Smooth muscle cell of the brain vasculature (primary cell): Measurements from ENCODE around the gene CENPN.

Experiments
- DNase-seq: peaks from one replicate; pipeline ENCODE4 v3.0.0-alpha.2; 2012; ENCODE audit warnings: low read depth, low spot score

The CENPN gene, protein sequence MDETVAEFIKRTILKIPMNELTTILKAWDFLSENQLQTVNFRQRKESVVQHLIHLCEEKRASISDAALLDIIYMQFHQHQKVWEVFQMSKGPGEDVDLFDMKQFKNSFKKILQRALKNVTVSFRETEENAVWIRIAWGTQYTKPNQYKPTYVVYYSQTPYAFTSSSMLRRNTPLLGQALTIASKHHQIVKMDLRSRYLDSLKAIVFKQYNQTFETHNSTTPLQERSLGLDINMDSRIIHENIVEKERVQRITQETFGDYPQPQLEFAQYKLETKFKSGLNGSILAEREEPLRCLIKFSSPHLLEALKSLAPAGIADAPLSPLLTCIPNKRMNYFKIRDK

DNA sequence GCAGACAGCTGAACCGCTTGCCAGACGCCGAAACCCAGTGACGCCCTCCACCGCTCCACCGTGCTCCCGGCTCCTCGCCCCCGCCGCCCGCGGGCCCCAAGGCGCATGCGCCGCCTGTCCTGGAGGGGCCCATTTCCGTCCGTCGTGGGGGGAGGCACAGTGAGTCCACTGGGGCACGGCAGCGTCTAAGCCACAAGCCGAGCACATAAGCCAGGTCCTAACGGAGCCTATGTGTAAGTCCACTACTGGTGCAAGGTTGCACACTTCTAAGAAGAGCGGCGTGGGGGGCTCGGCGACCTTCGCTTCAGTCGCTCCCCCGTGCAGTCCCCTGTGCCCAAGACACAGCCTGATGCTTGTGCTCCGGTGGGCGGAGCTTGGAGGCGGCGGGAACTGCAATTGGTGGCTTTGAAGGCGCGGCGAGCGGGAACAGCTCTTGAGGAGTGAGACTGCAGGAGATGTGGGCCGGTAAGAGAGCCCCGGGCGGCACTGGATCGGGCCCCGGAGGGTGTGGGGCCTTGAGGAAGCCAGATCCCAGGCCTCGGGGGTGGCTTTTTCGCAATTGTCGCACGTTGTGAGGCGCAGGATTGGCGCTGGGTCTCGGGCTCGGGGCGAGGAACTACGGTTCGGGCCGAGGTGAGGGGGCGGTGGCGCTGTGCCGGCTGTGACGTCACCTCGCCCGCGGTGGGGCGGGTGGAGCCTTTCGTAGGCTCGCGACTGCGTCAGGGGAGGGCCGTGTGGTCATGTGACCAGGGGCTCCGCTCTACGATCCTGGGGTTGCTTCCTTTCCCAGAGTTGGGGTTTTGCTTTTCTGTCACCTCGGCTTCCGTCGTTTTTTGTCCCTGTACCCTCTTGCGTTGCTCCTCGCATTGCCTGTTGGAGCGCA lies at the start of gene CENPN, which contains the start of gene CMC2:
TSS of gene CENPN (plus strand) at position 402 of the 883 bp plus-strand sequence. CDS start 4,726 bp downstream, outside the sequence.
TSS of gene CMC2 (minus strand) at position 73 of the 883 bp plus-strand sequence. CDS start 9,491 bp downstream, outside the sequence.
- peak; percentile 99 for DNase-seq

DNA sequence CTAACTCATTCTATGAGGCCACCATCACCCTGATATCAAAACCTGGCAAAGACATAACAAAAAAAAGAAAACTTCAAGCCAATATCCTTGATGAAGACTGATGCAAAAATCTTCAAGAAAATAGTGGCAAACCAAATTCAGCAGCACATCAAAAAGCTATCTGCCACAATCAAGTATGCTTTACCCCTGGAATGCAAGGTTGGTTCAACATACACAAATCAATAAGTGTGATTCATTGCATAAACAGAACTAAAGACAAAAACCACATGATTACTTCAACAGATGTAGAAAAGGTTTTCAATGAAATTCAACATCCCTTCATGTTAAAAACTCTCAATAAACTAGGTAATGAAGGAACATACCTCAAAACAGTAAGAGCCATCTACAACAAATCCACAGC lies 48.7 kb upstream of the CENPN start:
- no peak for DNase-seq

DNA sequence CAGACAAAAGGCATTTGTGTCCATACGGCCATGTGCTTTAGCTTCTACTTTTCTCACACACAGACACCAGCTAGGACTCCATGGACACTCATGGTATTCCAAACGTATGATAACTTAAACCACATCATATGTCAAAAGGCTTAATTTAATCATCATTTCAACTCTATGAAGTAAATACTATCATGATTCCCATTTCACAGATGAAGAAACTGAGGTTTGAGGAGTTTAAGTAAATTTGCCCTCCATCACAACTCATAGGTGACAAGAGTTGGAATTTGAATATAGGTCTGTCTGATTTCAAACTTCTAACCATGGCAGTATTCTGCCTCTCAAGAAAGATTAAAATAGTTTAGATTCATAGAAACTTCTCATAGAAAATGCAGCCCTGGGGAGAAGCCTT lies 44.1 kb upstream of the CENPN start:
- DNase-seq: no peak

DNA sequence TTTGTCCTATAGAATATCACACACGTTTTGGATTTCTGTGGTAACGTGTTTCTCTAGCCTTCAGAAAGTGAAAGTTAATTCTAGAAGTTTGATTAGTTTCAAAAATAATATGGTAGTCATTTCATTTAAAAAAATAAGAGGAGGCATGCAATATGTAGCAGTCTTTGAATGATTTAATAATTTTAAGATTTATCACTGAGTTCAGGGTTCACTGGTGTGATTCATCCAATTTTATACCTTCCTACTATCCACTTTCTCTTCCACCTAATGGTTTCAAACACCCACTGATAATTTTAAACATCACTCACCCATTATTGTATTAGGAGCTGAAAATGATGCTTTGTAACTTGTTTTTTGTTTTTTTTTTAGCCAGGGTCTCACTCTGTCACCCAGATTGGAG lies 42.7 kb upstream of the CENPN start:
- no peak for DNase-seq

DNA sequence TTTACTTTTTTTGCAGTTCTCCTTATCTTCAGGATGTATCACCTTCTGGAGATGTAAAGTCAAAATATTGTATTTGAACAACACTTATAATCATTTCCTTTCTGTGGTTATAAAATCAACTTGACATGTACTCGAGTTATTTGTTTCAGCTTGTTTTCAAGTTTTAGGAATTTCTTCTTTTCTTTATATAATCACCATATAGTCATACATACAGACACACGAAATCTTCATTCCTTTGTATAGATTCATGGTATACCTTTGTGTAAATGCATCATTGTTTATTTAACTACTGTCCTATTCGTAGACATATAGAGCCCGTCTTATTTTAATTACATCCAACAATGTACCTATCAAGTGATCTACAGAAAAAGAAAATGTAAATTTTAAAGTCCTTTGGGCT lies 40.4 kb upstream of the CENPN start:
- no peak for DNase-seq

DNA sequence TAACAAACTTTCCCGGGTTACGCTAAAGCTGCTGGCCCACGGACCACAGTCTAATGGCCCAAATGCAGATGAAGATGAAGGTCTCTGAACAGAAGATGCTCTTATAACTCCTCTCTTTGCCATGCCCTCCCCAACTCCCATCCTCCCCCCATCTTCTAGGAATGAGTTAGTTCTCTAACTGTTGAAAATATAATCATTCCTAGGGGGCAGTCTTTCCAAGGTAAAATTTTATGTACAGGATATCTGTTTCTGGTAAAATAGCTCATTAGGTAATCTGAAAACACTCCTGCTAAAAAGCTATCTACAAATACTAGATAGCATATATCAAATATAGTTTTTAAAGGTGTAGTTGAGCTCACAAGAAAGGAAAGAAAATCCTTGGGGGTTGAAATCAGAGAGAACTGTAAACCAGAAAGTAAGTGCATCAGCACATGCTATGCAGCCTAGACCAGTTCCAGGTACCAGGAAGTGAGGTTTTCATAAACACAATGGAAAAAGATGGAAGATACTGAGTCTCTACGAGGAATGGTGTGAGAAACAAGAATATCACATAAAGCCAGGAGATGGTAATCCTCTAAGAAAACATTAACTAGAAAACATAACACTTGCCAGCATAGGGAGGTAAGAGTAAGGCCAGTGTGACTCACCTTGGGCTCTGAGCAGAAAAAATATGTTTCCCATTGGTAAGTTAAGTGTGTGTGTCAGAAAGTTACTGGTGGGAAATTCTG lies 38.5 kb upstream of the CENPN start:
- DNase-seq: no peak

DNA sequence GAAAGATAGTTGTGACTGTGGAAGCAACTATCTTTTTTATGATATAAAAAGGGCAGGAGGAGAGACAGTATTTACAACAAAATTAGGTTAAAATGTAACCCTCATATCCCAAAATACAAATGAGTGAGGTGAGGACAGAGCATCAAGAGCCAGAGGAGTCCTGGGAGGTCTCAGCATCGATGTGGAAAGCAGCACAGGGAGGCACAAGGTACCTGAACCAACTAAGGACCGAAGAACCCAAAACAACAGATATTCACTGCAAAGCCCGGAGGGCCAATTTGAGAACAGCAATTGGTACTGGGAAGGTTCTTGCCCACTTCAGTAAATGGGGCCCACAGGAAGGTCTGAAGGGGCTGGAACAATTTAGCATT lies 37.9 kb upstream of the CENPN start:
- DNase-seq: no peak

DNA sequence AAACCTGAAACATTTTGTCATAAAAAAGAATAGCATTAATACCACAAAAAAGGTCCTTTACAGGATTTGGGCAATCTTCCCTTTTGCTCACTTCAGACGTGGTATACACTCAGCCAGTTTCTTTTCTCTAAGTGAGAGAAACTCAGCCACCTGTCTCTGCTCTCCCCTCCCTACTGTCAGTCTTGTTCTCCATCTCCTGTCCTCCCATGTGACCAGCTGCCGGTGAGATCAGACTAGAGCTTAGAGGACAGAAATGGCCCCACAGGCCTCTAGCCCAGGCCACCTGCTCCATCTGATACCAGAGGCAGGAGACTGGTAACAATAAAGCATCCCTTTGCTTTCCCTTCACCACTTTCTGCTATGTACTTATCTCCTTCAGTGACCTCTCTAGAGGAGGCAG lies 35.2 kb upstream of the CENPN start:
- DNase-seq: no peak

DNA sequence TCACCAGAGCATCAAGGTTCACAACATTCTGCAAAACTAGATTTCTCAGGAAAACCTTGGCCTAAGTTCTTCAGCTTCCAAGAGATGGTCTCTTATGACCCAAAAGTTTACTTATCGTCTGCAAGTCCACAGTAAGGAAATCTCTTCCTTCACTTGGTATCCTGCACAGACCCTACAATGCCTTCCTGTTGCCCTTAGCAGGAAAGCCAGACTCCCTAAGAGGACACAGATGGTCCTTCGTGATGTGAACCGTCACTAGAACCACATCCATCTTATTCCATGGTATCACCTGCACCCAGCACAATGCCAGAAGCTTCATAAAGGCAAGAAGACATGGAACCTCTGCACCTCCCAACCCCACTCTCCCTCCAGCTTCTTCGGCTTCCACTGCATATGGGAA lies 34.4 kb upstream of the CENPN start:
- DNase-seq: no peak

DNA sequence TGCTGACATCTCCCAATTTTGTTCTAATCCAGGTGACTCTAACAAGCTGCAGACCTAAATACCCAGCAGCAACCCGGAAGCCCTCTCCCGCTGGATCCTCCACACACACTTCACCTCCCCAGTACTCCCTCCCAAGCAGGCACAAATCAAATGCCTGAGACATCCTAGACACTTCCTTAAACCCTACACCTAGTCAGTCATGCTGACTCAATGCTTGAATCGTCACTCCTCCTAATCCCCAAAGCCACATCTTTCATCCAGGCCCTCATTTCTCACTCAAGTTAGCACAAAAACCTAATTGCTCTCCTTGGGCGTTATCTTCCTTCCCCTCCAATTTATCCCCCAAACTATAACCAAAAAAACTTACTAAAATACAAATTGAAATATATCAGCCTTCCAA lies 33.0 kb upstream of the CENPN start:
- DNase-seq: no peak

DNA sequence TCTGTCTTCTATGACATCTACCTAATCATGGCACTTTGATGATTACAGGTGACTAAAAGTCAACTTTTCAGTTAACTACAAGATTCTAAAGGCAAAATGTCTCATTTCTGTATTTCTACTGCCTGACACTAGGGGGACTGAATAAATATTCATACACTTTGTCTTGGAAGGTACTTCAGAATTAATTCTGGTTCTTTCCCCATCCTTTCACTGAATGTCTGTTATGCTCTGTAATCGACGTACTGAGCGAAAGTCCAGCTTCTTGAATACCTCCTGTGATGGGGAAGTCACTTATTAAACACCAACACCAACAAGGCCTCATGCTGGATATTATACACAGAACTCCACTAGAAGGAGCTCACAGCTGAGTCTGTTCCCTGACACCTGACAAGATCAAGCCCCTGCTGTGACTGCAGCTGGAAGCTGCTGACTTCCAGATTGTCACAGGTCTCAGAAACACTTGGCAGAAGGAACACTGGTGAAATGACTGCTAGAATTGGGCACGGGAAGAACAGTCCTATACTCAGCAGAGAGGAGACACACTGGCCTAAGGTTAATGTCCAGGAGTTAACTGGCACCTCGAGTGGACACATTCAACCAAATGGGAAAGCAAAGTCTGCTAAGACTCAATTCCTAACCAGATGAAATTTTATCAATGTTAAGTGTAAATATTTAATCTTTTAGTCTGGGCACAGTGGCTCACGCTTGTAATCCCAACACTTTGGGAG lies 32.2 kb upstream of the CENPN start:
- no peak for DNase-seq

DNA sequence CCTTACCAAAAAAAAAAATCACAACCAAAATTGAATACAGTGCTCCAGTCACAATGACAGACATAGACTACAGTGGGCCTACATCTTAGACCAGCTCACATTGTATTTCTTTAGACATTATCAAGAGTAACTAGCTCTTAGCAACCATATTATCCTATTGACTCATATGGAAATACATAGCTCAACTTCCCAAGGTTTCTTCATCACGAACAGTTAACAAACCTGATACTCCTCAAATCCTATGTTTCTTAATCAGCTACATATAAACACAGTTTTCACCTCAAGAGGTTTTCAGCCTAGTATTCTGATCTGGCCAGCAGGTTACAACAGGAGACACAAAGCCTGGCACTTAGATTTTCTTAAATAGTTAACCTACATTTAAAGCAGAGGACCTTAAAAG lies 30.1 kb upstream of the CENPN start:
- no peak for DNase-seq

DNA sequence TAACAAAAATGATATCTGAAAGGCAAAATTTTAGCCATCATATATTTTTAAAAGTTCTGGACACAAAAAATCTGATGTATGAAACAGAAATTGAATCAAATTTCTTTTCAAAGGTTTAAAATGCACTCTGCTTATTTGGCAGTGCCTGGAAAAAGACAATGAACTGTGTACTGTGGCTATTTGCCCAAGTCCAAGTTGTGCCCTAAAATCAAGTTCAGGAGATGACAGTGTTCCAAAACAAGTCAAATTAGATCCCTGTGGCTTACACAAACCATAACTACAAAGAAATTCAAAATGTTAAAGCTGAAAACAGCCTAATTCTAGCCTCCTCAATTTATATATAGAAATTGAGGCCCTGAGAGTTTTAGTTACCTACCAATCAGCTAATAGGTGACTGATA lies 25.9 kb upstream of the CENPN start:
- no peak for DNase-seq

DNA sequence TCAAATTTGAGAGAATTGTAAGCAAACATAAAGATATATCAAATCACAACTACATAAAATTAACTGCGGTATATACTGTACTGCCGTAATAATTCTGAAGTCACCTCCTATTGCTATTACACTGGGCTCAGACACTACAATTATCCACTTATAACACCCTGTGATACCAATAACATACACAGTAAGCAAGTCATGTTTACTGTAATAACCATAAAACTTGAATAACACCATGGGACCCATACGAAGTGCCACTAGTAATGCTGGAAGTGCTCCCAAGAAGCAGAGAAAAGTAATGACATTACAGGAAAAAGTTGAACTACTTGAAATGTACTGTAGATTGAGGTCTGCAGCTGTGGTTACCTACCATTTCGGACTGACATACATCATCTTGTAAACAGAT lies 24.4 kb upstream of the CENPN start:
- DNase-seq: no peak

DNA sequence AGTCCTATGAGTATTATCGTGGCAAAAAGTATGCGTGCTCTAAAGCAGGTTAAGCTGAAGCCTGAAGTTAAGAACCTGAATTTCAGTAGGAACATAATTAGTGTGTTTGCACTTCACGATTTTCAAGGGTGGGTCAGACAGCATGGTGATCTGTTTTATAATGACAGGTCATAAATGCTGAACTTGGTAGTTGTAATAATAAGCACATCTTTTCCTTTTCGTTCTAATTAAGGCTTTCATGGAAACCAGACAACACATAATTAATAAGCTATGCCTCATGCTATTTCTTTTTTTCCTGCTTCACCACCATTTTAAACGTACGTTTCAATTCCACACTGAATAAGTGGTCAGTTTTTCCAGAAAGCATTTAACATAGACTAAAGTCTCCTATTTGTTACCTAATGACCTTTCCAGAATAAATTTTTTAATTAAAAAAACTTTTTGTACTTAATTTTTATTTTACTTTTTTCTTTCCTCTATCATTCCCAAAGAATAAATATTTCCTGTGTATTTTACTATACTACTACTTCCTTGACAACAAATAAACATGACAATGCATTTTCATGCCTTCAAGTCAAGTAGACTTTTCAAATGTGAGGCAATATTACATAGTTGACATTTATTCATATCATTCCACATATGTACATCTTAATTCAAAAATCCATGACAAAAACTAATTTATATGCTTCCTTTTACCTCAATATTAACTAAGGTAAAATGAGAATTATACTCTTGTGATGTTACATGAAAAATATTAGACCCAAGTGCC lies 22.7 kb upstream of the CENPN start:
- DNase-seq: no peak

DNA sequence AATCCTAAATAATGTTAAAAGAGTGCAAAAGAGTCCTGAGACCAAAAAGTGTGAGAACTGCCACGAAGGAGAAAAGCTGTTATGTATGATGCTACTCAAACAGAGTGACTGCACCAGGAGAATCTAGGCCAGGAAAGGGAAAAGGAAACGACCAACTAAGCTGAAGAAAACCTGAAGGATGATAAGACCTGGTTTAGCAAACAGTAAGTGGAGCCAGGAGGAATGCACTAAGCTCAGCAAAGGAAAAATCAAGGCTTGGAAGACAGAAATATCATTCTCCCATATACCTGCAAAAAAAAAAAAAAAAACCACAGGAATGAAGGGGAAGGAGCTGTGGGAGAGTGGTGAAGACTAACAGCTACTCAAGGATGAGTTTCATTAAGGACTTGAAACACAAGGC lies 21.4 kb upstream of the CENPN start:
- no peak for DNase-seq

DNA sequence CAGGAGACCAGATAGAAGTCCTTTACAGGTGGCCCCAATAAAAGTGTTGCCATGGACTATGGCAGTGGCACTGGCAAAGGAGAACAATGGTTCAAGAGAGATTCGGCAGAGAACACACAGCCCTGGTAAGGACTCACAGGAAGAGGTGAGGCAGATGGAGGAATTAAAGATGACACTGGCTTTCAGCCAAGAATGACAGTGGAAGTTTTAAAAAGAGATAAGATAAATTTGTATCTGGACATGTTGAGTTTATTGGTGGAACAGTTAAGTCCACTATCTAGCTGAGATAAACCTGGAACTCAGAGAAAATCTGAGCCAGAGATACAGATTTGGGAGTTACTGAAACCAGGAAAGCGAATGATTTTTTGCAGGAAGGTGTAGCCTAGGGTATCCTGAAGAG lies 20.5 kb upstream of the CENPN start:
- no peak for DNase-seq

DNA sequence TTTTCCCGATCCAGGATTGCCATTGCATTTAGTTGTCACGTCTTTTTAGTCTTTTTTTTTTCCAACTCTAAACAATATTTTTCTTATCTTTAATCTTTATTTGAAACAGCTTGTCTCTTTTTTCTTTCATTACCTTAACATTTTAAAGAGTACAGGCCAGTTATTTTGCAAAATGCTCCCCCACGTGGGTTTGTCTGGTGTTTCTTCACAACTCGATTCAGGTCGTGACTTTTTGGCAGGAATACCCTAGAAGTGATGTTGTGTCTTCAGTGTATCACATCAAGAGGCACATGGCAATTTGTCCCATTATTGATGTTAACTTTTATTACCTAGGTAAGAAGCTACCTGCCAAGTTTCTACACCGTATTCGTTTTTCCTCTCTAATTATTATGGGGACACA lies 18.3 kb upstream of the CENPN start:
- DNase-seq: no peak

DNA sequence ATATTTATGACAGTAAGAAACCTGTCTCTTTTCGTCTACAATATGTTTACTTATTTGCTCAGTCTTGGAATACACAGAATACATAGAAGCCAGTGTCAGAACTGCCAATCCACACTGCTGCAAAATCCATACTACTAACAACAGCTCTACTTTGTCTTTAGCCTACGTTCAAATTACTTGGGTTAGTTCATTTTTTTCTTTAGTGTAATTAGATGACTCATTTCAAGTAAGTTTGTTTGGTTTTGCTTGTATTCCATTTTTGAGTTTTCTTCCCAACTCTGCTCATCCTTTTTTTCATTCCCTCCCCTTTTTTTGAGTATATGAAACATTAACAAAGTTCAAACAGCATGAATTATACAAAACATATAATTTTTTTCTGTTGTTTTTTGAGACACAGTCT lies 17.2 kb upstream of the CENPN start:
- DNase-seq: no peak

DNA sequence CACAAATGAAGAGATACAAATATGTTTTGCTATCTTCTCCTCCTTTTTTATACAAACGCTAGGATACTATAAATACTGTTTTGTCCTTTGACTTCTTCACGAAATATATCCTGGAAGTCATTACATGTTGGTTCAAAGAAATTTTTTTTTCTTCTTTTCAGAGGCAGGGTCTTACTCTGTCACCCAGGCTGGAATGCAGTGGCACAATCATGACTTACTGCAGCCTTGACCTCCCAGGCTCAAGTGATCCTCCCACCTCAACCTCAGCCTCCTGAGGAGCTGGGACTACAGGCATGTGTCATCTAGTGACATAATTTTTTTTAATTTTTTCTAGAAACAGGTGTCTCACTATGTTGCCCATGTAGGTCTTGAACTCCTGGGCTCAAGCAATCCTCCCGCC lies 16.4 kb upstream of the CENPN start:
- DNase-seq: no peak

DNA sequence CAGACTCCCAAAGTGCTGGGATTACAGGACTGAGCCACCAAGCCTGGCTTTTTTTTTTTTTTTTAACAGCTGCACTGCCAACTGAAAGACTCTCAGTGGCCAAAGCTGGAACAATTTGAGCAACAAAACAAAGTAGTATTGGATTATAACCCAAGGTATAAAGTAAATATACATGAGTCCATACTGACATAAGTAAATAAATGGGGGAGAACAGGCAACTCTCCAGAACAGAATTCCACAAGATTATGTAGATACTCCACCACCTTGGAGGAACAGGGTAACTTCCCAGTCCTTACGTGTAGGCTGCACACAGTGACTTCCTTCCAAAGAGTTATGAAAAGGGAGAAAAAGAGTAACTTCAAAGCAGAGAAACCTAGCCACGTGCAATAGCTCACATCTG lies 16.0 kb upstream of the CENPN start:
- DNase-seq: no peak
